ENCODE measurements around the gene GAR1.

- no peak for TF ChIP-seq CTCF (IDR thresholded peaks at IDR 0.05; ENCODE audit: low read depth, low read length)
- TF ChIP-seq EZH2phosphoT487 (IDR thresholded peaks at IDR 0.05; ENCODE audit: low read depth) = no peak
Measured at GRCh38 chr4:109827672-109828071, 12.1 kb downstream of the GAR1 start, which contains the start of gene RRH.

Data from OCI-LY3 (cell line).